WERI-Rb-1 (cell line): ENCODE measurements around the gene ZCCHC14.

Source experiments
- DNase-seq: peaks from one replicate; pipeline ENCODE4 v3.0.0-alpha.2; 2020
- H3K27ac ChIP-seq: fragments of 250-450 bp; sonication (Bioruptor Pico); 2 replicates; pipeline ENCODE4 v1.5.1; 2020; ENCODE audit warnings: mild to moderate bottlenecking, moderate library complexity
- H3K27me3 ChIP-seq: fragments of 250-450 bp; sonication (Bioruptor Pico); 2 replicates; pipeline ENCODE4 v1.5.1; 2021; ENCODE audit warnings: mild to moderate bottlenecking, low read depth, moderate library complexity; ENCODE audit not compliant: insufficient read depth, severe bottlenecking
- H3K36me3 ChIP-seq: fragments of 250-450 bp; sonication (Bioruptor Pico); 2 replicates; pipeline ENCODE4 v1.5.1; 2020; ENCODE audit warnings: mild to moderate bottlenecking, moderate library complexity
- H3K4me3 ChIP-seq: 2 replicates; pipeline ENCODE4 v1.5.1; 2011; ENCODE audit warnings: low read depth, mild to moderate bottlenecking, control low read depth, low read length
- H3K9me3 ChIP-seq: fragments of 250-450 bp; sonication (Bioruptor Pico); 2 replicates; pipeline ENCODE4 v1.5.1; 2021; ENCODE audit warnings: mild to moderate bottlenecking, moderate library complexity; ENCODE audit not compliant: severe bottlenecking
- TF ChIP-seq, protein P1 (sequence below): IDR thresholded peaks from 2 replicates; pipeline ENCODE4 v1.5.1; 2011; ENCODE audit warnings: low read depth, mild to moderate bottlenecking, control low read depth, inconsistent platforms, low read length

ZCCHC14 gene

DNA sequence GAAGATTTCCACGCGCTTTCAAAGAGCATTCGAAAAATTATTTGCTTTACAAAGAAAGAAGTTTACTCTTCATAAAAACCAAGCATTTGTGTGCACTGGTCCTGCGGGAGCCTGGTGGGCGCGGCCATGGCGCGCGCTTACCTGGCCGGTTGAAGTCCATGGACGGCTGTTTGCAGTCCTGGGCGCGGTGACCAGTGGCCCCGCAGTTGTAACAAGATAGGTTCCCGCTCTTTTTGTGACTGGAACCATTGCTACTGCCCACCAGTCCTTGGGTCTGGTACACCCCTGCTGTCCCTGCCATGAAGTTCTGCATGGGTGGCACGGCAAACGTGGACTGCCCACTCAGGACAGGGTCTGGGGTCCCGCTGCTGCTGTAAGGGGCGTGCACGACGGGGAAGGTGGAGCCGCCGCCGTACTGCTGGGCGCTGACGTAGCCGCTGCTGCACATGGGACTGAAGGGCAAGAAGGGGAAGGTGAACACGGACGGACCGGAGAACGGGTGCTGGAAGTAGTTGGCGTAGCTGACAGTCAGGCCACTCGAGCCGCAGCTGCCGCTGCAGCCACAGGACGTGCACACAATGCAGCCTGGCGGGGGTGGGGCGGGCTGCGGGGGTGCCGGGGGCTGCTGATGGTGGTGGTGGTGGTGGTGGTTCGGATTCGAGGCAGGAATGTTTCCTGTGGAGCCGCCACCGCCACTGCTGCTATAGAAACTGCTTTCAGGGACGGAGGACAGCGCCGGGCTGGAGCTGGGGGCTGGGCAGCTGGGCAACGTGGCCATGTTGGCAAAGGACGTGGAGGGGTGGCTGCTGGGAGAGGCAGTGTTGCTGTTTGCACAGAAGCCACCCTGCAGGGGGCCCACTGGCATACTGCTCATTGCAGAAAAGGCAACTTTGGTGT lies 81.2 kb downstream of the ZCCHC14 start:
- Histone ChIP-seq H3K36me3 (peaks cover 11% of the 10 kb centered on the region; the same call in 1 of the 2 replicates), H3K4me3 (no peak overlapping the region), H3K9me3 (no peaks in the 10 kb centered on the region), H3K27me3 (no peaks in the 10 kb centered on the region), H3K27ac (no peak overlapping the region)
- TF ChIP-seq, protein P1, sequence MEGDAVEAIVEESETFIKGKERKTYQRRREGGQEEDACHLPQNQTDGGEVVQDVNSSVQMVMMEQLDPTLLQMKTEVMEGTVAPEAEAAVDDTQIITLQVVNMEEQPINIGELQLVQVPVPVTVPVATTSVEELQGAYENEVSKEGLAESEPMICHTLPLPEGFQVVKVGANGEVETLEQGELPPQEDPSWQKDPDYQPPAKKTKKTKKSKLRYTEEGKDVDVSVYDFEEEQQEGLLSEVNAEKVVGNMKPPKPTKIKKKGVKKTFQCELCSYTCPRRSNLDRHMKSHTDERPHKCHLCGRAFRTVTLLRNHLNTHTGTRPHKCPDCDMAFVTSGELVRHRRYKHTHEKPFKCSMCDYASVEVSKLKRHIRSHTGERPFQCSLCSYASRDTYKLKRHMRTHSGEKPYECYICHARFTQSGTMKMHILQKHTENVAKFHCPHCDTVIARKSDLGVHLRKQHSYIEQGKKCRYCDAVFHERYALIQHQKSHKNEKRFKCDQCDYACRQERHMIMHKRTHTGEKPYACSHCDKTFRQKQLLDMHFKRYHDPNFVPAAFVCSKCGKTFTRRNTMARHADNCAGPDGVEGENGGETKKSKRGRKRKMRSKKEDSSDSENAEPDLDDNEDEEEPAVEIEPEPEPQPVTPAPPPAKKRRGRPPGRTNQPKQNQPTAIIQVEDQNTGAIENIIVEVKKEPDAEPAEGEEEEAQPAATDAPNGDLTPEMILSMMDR, result no peak
- no peak for DNase-seq

DNA sequence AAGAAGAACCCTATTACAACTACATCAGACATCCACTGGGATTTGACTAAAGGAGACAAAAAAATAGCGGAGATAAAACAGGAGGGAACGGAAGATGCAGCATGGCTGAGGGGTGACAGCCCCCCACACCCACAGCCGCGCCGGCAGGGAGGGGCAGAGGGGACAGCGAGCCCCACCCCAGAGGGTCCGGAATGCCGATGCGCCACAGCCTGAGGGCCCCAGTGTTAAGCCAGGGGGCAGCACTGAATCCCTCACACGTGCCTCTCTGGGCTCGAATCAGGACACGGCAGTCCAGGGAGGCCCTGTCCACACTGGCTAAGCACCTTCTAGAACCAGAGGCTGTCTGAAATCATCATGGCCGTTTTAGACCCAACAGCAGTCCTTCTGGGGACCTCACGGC lies 81.9 kb downstream of the ZCCHC14 start:
- H3K27me3 ChIP-seq, result no peaks in the 10 kb centered on the region
- 0 out of 2 replicates have a peak, but pooled peaks cover 5% of the 10 kb centered on the region for H3K36me3 ChIP-seq
- DNase-seq, result no peak

DNA sequence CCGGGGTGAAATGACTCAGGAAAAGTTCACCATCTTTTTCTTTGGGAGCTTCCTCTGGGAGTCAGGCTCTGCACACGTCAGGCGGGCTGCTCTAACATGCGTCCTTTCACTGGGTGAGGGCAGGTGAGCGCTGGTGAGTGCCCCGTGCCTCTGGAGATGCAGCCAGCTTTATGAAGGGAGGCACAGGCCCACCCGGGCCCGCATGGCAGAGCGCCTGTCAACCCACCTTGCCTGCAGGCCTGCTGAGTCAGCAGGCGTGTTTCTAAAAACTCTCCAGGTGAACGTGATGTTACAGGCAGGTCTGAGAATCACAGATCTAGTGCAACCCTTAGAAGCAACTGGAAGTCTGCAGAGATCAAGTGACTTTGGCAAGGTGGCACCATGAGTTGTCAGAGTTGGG lies 82.3 kb downstream of the ZCCHC14 start:
- Histone ChIP-seq H3K4me3 (no peak overlapping the region), H3K27ac (no peak overlapping the region), H3K27me3 (no peaks in the 10 kb centered on the region), H3K9me3 (no peaks in the 10 kb centered on the region), H3K36me3 (0 out of 2 replicates have a peak, but pooled peaks cover 4% of the 10 kb centered on the region)
- TF ChIP-seq, protein P1, result no peak
- DNase-seq, result no peak

More for the DNA sequence above, 81.9 kb downstream of the ZCCHC14 start:
- Histone ChIP-seq H3K4me3 (no peak overlapping the region), H3K9me3 (no peaks in the 10 kb centered on the region), H3K27ac (no peak overlapping the region)
- TF ChIP-seq, protein P1, result no peak

DNA sequence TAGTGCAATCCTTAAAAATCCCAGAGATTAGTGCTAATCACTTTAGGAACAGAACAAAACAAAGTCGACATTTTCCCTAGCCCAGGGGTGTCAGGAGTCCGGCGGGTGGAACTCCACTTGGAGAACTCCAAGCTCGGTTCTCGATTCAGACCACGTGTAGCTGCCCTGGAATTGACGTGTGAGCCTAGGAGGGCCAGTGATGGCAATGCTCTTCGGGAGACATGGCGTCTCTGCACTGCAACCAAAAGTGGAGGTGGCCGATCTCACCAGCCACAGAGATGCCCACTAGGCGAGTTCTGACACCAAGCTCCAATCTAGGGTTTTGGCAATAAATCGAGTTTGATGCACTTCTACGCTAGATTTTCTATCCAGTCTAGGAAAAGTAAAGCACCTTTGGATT lies 83.0 kb downstream of the ZCCHC14 start:
- H3K9me3 ChIP-seq, result no peaks in the 10 kb centered on the region
- peaks cover 7% of the 10 kb centered on the region; the same call in 1 of the 2 replicates for H3K36me3 ChIP-seq
- no peak overlapping the region for H3K27ac ChIP-seq
- no peak overlapping the region for H3K4me3 ChIP-seq
- TF ChIP-seq, protein P1, result no peak
- H3K27me3 ChIP-seq, result no peaks in the 10 kb centered on the region
- DNase-seq, result no peak

DNA sequence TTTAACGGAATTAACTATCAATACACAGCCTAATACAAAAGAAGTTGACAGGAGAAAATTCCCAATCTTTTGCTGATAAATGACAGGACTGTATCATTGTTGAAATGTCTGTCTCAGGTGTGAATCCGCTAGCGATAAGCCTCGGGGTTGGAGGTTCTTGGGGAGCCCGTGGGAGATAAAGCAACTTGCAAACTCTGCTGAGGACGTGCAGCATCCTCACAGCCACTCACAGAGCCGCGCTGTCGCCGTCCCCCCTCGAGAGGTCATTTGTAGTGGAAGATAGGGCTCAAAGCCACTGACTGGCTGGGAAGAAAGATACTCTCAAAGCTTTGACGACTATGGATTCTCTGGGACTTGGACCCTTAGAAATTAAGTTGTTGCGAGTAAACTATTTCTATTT lies 83.7 kb downstream of the ZCCHC14 start:
- Histone ChIP-seq H3K27ac (no peak overlapping the region), H3K27me3 (no peaks in the 10 kb centered on the region), H3K4me3 (no peak overlapping the region), H3K9me3 (no peaks in the 10 kb centered on the region), H3K36me3 (peaks cover 9% of the 10 kb centered on the region; the same call in 1 of the 2 replicates)
- DNase-seq, result no peak
- TF ChIP-seq, protein P1, result no peak
